Eye (tissue), 1 donor: ENCODE results near the gene ULBP3.
"Not testable (repeated sequence)": the region's sequence is repeated elsewhere in the genome, so short reads cannot be mapped to it uniquely, and the experiment has no call there.

Source experiments
- DNase-seq: peaks from one replicate; pipeline ENCODE4 v3.0.0-alpha.2; 2015

Gene ULBP3

DNA sequence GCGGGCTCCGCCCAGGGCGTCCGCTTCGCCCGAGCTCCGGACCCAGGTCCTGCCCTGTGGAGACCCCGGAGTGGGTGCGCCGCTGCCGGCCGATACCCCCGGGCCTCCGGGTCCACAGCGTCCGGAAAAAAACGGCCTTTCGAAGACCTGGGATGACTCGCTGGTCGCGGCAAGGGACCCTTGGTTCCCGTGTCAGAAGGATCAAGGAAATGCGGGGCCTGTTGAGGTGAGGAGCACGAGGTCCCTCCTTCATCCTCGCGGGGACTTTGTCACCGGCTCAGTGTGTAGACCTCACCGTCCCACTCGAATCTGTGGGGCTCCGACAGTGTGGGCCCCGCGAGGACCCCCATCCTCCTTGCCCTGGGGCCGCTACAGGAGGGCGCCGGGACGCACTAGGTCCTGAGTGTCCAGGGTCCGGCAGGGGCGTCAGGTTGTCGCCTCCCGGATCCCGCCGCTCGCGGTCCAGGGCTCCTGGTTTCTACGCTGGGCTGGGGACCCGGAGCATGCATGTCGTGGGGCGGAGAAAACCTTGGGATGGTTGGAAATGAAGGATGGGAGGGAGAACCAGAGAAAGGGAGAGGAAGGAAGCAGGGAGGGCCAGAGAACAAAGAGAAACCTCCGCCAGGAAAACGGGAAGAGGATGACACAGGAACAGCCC lies 54.2 kb downstream of the ULBP3 start:
- DNase-seq, result not testable (repeated sequence)

- DNase-seq, result not testable (repeated sequence)
Measured at GRCh38 chr6:150013785-150014622, 54.9 kb downstream of the ULBP3 start.

DNA sequence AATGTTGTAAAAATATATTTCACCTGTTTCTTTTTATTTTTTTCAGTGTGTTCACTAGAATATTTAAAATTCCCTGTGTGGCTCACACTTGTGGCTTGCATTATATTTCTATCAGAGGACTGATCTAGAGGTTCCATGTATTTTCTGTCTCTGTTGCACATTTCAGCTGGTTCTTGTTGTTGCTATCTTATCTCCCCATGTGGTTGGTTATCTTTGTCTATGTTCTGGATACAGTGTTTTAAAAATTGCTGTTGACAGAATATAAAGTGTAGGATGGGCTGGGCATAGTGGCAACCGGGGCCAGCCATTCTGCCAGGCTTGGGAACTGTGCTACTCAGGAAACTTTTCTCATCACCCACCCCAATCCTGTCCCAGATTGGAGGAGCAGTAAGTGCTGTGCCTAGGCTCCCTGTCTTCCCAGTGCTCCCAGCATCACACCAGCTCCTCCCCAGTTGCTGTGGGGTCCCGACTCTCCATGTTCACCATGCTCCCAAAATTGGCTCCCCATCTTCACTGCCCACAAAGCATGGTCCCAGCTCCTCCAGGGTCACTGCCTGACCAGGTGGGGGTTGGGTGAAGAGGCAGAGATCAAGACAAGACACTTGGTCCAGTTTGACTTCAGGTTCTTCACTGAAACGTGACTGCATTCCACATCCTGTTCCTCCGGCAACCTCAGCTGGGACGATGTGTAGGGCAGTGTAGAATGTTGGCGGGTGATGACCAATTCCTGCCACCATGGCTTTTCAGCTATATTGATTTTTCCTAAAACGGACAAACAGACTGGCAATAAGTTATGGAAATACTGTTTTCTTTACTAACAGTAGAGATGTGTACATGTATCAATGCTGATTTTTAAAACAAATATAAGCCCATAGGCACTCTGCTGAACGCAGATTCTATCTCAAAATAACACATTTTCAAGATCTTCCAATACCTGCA lies 55.8 kb downstream of the ULBP3 start:
- DNase-seq, result not testable (repeated sequence)
